SK-N-SH (cell line): Measurements from ENCODE around the gene IKZF4.

Experiments used
- CTCF ChIP-seq: fragments of 200-600 bp; sonication (generic); IDR thresholded peaks from 2 replicates; pipeline ENCODE4 v1.6.1; 2017; ENCODE audit warnings: antibody characterized with exemption, mild to moderate bottlenecking, moderate library complexity
- EP300 ChIP-seq, 2 experiments: IDR thresholded peaks; 2 replicates each; pipeline versions ENCODE4 v1.4.0 to v1.6.1; 2012; ENCODE audit warnings: borderline replicate concordance in 1 of 2, low read depth in 1 of 2, low read length in 1 of 2
- EZH2phosphoT487 ChIP-seq: fragments of 200-600 bp; sonication (generic); IDR thresholded peaks from 2 replicates; pipeline ENCODE4 v1.6.1; 2017; ENCODE audit warnings: low read depth, mixed run types, mild to moderate bottlenecking, antibody characterized with exemption, moderate library complexity, borderline replicate concordance
- FOXM1 ChIP-seq: IDR thresholded peaks from 2 replicates; pipeline ENCODE4 v1.4.0; 2012; ENCODE audit warnings: low read depth, mild to moderate bottlenecking
- MAX ChIP-seq: IDR thresholded peaks from 2 replicates; pipeline ENCODE4 v1.4.0; 2012; ENCODE audit warnings: low read depth
- MXI1 ChIP-seq: IDR thresholded peaks from 2 replicates; pipeline ENCODE4 v1.6.1; 2012; ENCODE audit warnings: mild to moderate bottlenecking, low read depth, low read length, improper control_type of control experiment
- PBX3 ChIP-seq: IDR thresholded peaks from 2 replicates; pipeline ENCODE4; 2012
- POLR2AphosphoS5 ChIP-seq: IDR thresholded peaks from 2 replicates; pipeline ENCODE4 v1.6.1; 2012; ENCODE audit warnings: low read depth, low read length
- REST ChIP-seq: IDR thresholded peaks from 2 replicates; pipeline ENCODE4 v1.6.1; 2012; ENCODE audit warnings: mild to moderate bottlenecking, low read depth, low read length, moderate library complexity
- RFX5 ChIP-seq: IDR thresholded peaks from 2 replicates; pipeline ENCODE4 v1.6.1; 2012; ENCODE audit warnings: mild to moderate bottlenecking, improper control_type of control experiment, low read length
- TAF1 ChIP-seq: IDR thresholded peaks from 2 replicates; pipeline ENCODE4 v1.6.1; 2012; ENCODE audit warnings: low read depth, mild to moderate bottlenecking, low read length, moderate library complexity, borderline replicate concordance
- TCF12 ChIP-seq: IDR thresholded peaks from 2 replicates; pipeline ENCODE4 v1.4.0; 2012
- TEAD4 ChIP-seq: IDR thresholded peaks from 2 replicates; pipeline ENCODE4 v1.4.0; 2012; ENCODE audit warnings: mild to moderate bottlenecking, borderline replicate concordance; ENCODE audit not compliant: insufficient read depth
- USF2 ChIP-seq: fragments of 150-350 bp; IDR thresholded peaks from 2 replicates; pipeline ENCODE4 v1.6.1; 2017; ENCODE audit warnings: antibody characterized with exemption, low read length, low read depth, borderline replicate concordance

- no peak for TF ChIP-seq TAF1
- TF ChIP-seq MAX = no peak
- no peak for TF ChIP-seq REST
- TF ChIP-seq CTCF = no peak
- TF ChIP-seq EP300 (IDR thresholded peaks at IDR 0.05; ENCODE audit: borderline replicate concordance in 1 of 2, low read depth in 1 of 2, low read length in 1 of 2) = no peak
- TF ChIP-seq TCF12 = no peak
- TF ChIP-seq EZH2phosphoT487 = no peak
- no peak for TF ChIP-seq USF2
- TF ChIP-seq POLR2AphosphoS5 = no peak
- no peak for TF ChIP-seq PBX3
- TF ChIP-seq TEAD4 = no peak
- no peak for TF ChIP-seq RFX5
- TF ChIP-seq MXI1 = no peak
- no peak for TF ChIP-seq FOXM1
Observed at GRCh38 chr12:55982319-55982936, 38.4 kb upstream of the IKZF4 start.
